ENCODE measurements around the gene ZNF575. TPM values are rescaled to one million over a fixed set of nuclear protein-coding genes. Genes with fewer than 3 reads are reported as not detected.

The ZNF575 gene
- polyA plus RNA-seq, 1 donor (not counting 4 experiments of a cell fraction or from before 2014, with no cell fraction given), result 0.05 TPM

DNA sequence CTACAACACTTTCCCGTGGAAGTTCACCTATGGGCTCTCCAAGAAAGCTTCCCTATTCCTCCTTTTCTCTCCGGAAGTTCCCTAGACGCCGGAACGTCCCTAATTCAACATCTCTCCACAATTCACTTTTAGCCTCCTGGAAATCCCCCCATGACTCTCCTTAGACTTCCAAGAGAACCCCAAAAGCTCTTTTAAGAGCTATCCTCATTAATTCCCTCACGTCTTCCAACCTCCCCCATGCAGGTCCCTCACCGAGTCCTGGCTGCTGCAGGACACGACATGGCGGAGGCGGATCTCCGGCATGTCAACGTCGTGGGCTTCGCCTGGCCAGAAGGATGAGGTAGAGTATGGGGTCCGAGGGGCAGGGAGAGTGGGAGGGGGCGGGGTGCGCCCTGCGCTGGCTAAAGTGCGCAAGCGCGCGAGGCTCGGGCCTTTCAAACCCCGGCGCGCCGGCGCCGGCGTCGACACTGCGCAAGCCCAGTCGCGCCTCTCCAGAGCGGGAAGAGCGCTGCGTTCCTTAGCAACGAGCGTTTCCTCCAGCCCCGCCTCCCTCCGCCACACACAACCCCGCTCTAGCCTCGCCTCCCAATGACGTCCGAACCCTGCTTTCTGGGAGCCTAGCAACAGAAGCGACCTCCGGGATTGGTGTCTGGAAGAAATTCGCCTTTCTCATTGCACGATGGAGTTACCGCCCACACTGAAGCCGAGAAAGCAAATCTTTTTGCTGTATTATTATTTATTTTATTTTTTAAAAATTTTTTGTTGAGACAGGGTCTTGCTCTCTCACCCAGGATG is 42.4 kb downstream of the ZNF575 start, which contains the start of the genes PINLYP and XRCC1:
TSS of gene PINLYP (plus strand) at position 646 of the 795 bp plus-strand sequence. CDS start 1,391 bp downstream, outside the sequence.
TSS of gene XRCC1 (minus strand) at position 372 of the 795 bp plus-strand sequence. CDS start at position 303, 69 bp downstream.
- Histone ChIP-seq H3K4me1 (ENCODE audit: control insufficient read depth, extremely low read depth, insufficient read depth, low read length) (peaks cover 21% of the 10 kb centered on the region), H3K27me3 (ENCODE audit: control insufficient read depth, extremely low read depth, insufficient read depth, low read length) (no peaks in the 10 kb centered on the region), H4K20me1 (ENCODE audit: control insufficient read depth, extremely low read depth, insufficient read depth, low read length) (no peaks in the 10 kb centered on the region), H3K36me3 (ENCODE audit: control insufficient read depth in 2 of 2, extremely low read depth in 1 of 2, insufficient read depth in 2 of 2, low read length in 2 of 2) (peaks cover 0 to 4% of the 10 kb centered on the region in 2 experiments), H3K9me3 (ENCODE audit: control insufficient read depth, low read depth, low read length) (no peaks in the 10 kb centered on the region), H3K27ac (ENCODE audit: control insufficient read depth, insufficient read depth, low read length) (peak within 1 kb of the TSS; percentile 84), H3K9ac (ENCODE audit: control insufficient read depth, extremely low read depth, insufficient read depth, low read length) (peak within 1 kb of the TSS; percentile 90), H3K79me2 (ENCODE audit: control insufficient read depth, insufficient read depth, low read length) (peaks cover 18% of the 10 kb centered on the region), H3K4me2 (ENCODE audit: control insufficient read depth, extremely low read depth, insufficient read depth, low read depth, low read length) (peak within 1 kb of the TSS; percentile 98), H2AFZ (ENCODE audit: control insufficient read depth, low read length) (peak within 1 kb of the TSS; percentile 92), H3K9me1 (ENCODE audit: control insufficient read depth, extremely low read depth, insufficient read depth, low read length) (no peaks in the 10 kb centered on the region), H3K4me3 (ENCODE audit: control insufficient read depth in 2 of 3, extremely low read depth in 1 of 3, insufficient read depth in 2 of 3, low read depth in 1 of 3, low read length in 3 of 3) (peak within 1 kb of the TSS; percentile 71 to 83 (median 79))
- TF ChIP-seq EZH2 (IDR thresholded peaks at IDR 0.05; ENCODE audit: low read length) (no peak), CTCF (optimal IDR thresholded peaks at IDR 0.05 in 1 of 3, IDR thresholded peaks at IDR 0.05 in 1 of 3, conservative IDR thresholded peaks at IDR 0.05 in 1 of 3; ENCODE audit: extremely low read depth in 1 of 3, insufficient read depth in 2 of 3, low read length in 3 of 3) (no peak)
- FAIRE-seq, result peak; percentile 83
- dilution Hi-C loops (cut with MboI; ENCODE audit: extremely low pct_ligation_motif_present, low sequenced_read_pairs), result no loop called here
- DNase-seq (ENCODE audit: low read depth, low spot score), result peak; percentile 86

- peak overlapping the region; percentile 84 for H3K27ac ChIP-seq (ENCODE audit: control insufficient read depth, insufficient read depth, low read length)
Observed at GRCh38 chr19:43575955-43576878, 43.2 kb downstream of the ZNF575 start.

More at GRCh38 chr19:43575955-43576878, 43.2 kb downstream of the ZNF575 start:
- Histone ChIP-seq H3K27me3 (ENCODE audit: control insufficient read depth, extremely low read depth, insufficient read depth, low read length) (no peaks in the 10 kb centered on the region), H3K9me3 (ENCODE audit: control insufficient read depth, low read depth, low read length) (no peaks in the 10 kb centered on the region), H4K20me1 (ENCODE audit: control insufficient read depth, extremely low read depth, insufficient read depth, low read length) (no peaks in the 10 kb centered on the region), H3K9me1 (ENCODE audit: control insufficient read depth, extremely low read depth, insufficient read depth, low read length) (no peaks in the 10 kb centered on the region), H3K79me2 (ENCODE audit: control insufficient read depth, insufficient read depth, low read length) (peaks cover 16% of the 10 kb centered on the region), H3K9ac (ENCODE audit: control insufficient read depth, extremely low read depth, insufficient read depth, low read length) (peak overlapping the region; percentile 90), H3K4me3 (ENCODE audit: control insufficient read depth in 2 of 3, extremely low read depth in 1 of 3, insufficient read depth in 2 of 3, low read depth in 1 of 3, low read length in 3 of 3) (peak overlapping the region; percentile 45 to 80 (median 65)), H3K4me2 (ENCODE audit: control insufficient read depth, extremely low read depth, insufficient read depth, low read depth, low read length) (peak overlapping the region; percentile 98), H2AFZ (ENCODE audit: control insufficient read depth, low read length) (peak overlapping the region; percentile 92), H3K36me3 (ENCODE audit: control insufficient read depth in 2 of 2, extremely low read depth in 1 of 2, insufficient read depth in 2 of 2, low read length in 2 of 2) (peaks cover 0 to 4% of the 10 kb centered on the region in 2 experiments), H3K4me1 (ENCODE audit: control insufficient read depth, extremely low read depth, insufficient read depth, low read length) (peaks cover 21% of the 10 kb centered on the region)
- dilution Hi-C loops (cut with MboI; ENCODE audit: extremely low pct_ligation_motif_present, low sequenced_read_pairs), result no loop called here
- TF ChIP-seq CTCF (optimal IDR thresholded peaks at IDR 0.05 in 1 of 3, IDR thresholded peaks at IDR 0.05 in 1 of 3, conservative IDR thresholded peaks at IDR 0.05 in 1 of 3; ENCODE audit: extremely low read depth in 1 of 3, insufficient read depth in 2 of 3, low read length in 3 of 3) (no peak), EZH2 (IDR thresholded peaks at IDR 0.05; ENCODE audit: low read length) (no peak)
- no peak for DNase-seq (ENCODE audit: low read depth, low spot score)
- FAIRE-seq, result no peak

All from keratinocyte (primary cell).